ENCODE data around the gene MYOG.

MYOG gene

GRCh38 chr1:203090421-203091198, 4.8 kb upstream of the MYOG start:
- DNase-seq: no peak

GRCh38 chr1:203089651-203090045, 3.8 kb upstream of the MYOG start:
- DNase-seq: no peak

GRCh38 chr1:203089001-203089650, 3.3 kb upstream of the MYOG start:
- no peak for DNase-seq

GRCh38 chr1:203088441-203088840, 2.6 kb upstream of the MYOG start:
- no peak for DNase-seq

GRCh38 chr1:203086992-203087763, 1.4 kb upstream of the MYOG start:
- DNase-seq: no peak

GRCh38 chr1:203084588-203085527, 954 bp downstream of the MYOG start:
- peak in 1 of 2 experiments; percentile 8 for DNase-seq

- no peak for DNase-seq
Observed at GRCh38 chr1:203083463-203083921, 2.3 kb downstream of the MYOG start.

- no peak for DNase-seq
Observed at GRCh38 chr1:203082571-203083462, 3.0 kb downstream of the MYOG start.

- no peak for DNase-seq
Observed at GRCh38 chr1:203082231-203082505, 3.6 kb downstream of the MYOG start.

- DNase-seq: no peak
Observed at GRCh38 chr1:203081465-203082230, 4.2 kb downstream of the MYOG start.

- DNase-seq: no peak
Observed at GRCh38 chr1:203080456-203080855, 5.4 kb downstream of the MYOG start.

- DNase-seq: no peak
Observed at GRCh38 chr1:203078478-203078877, 7.3 kb downstream of the MYOG start.

GRCh38 chr1:203077956-203078355, 7.9 kb downstream of the MYOG start:
- DNase-seq: no peak

GRCh38 chr1:203077367-203077766, 8.4 kb downstream of the MYOG start:
- no peak for DNase-seq

- no peak for DNase-seq
Observed at GRCh38 chr1:203076031-203076511, 9.7 kb downstream of the MYOG start.

GRCh38 chr1:203075236-203076030, 10.4 kb downstream of the MYOG start:
- no peak for DNase-seq

- DNase-seq: no peak
Observed at GRCh38 chr1:203074610-203075009, 11.2 kb downstream of the MYOG start.

- no peak for DNase-seq
Observed at GRCh38 chr1:203073469-203073868, 12.3 kb downstream of the MYOG start.

- no peak for DNase-seq
Observed at GRCh38 chr1:203072911-203073310, 12.9 kb downstream of the MYOG start.

Data from NCI-H446 (cell line).